CD14-positive monocyte (primary cell): ENCODE measurements around the gene NBEA. TPM values are rescaled to one million over a fixed set of nuclear protein-coding genes. Genes with fewer than 3 reads are reported as not detected.
"Not testable (repeated sequence)": the region's sequence is repeated elsewhere in the genome, so short reads cannot be mapped to it uniquely, and the experiment has no call there.

Experiments used
- DNase-seq, 3 donors: peaks; one replicate each; pipeline ENCODE4 v3.0.0-alpha.2; 2011 to 2022
- H2AFZ ChIP-seq: 2 replicates; pipeline ENCODE4 v1.6.0; 2012; ENCODE audit warnings: mild to moderate bottlenecking, low read depth, low read length, inconsistent platforms; ENCODE audit not compliant: insufficient read depth, poor library complexity, severe bottlenecking
- H3K27ac ChIP-seq, 2 donors: 1 replicate in 1 of 2; 2 replicates in 1 of 2; pipeline ENCODE4 v1.5.1; 2012 to 2013; ENCODE audit warnings: low read length in 2 of 2, control low read depth in 1 of 2, inconsistent platforms in 1 of 2, low read depth in 1 of 2, mild to moderate bottlenecking in 1 of 2
- H3K27me3 ChIP-seq, 2 donors: one replicate each; pipeline versions ENCODE4 v1.6.0 to v1.6.1; 2011 to 2013; ENCODE audit warnings: low read length in 2 of 2; ENCODE audit not compliant: control insufficient read depth in 2 of 2, insufficient read depth in 2 of 2
- H3K36me3 ChIP-seq, 2 donors: replicated peaks in 1 of 2; 1 replicate in 1 of 2; 2 replicates in 1 of 2; pipeline versions ENCODE4 v1.5.1 to v1.6.1; 2012 to 2013; ENCODE audit warnings: low read length in 2 of 2, control low read depth in 1 of 2, inconsistent platforms in 1 of 2, mild to moderate bottlenecking in 1 of 2; ENCODE audit not compliant: insufficient read depth in 2 of 2, control insufficient read depth in 1 of 2
- H3K4me1 ChIP-seq, 2 donors: 1 replicate in 1 of 2; 2 replicates in 1 of 2; pipeline versions ENCODE4 v1.5.1 to v1.6.1; 2012 to 2013; ENCODE audit warnings: low read length in 2 of 2, control low read depth in 1 of 2, inconsistent platforms in 1 of 2, mild to moderate bottlenecking in 1 of 2, moderate library complexity in 1 of 2; ENCODE audit not compliant: insufficient read depth in 2 of 2, control insufficient read depth in 1 of 2
- H3K4me2 ChIP-seq: replicated peaks from 2 replicates; pipeline ENCODE3; 2012; ENCODE audit warnings: low read length, moderate library complexity, mild to moderate bottlenecking; ENCODE audit not compliant: poor library complexity, severe bottlenecking; ENCODE audit errors: extremely low read depth
- H3K4me3 ChIP-seq, 3 experiments: fragments of 200-600 bp in 1 of 3; sonication (generic) in 1 of 3; replicated peaks in 1 of 3; 1 replicate in 2 of 3; 2 replicates in 1 of 3; pipeline ENCODE4 v1.5.1; 2011 to 2013; ENCODE audit warnings: low read length in 3 of 3, mild to moderate bottlenecking in 3 of 3, control low read depth in 2 of 3, low read depth in 2 of 3, inconsistent platforms in 1 of 3, moderate library complexity in 1 of 3
- H3K79me2 ChIP-seq: 2 replicates; pipeline ENCODE4 v1.6.0; 2012; ENCODE audit warnings: mild to moderate bottlenecking, control low read depth, inconsistent platforms, low read length, moderate library complexity; ENCODE audit not compliant: insufficient read depth
- H3K9ac ChIP-seq: 2 replicates; pipeline ENCODE4 v1.6.0; 2017; ENCODE audit warnings: low read length, mild to moderate bottlenecking; ENCODE audit not compliant: insufficient read depth, poor library complexity, severe bottlenecking
- H3K9me3 ChIP-seq, 2 donors: replicated peaks in 1 of 2; 1 replicate in 1 of 2; 2 replicates in 1 of 2; pipeline versions ENCODE4 v1.5.1 to v1.6.1; 2012 to 2013; ENCODE audit warnings: low read length in 2 of 2, control low read depth in 1 of 2; ENCODE audit not compliant: control insufficient read depth in 1 of 2, insufficient read depth in 1 of 2
- H4K20me1 ChIP-seq: 2 replicates; pipeline ENCODE4 v1.6.0; 2012; ENCODE audit warnings: mild to moderate bottlenecking, low read length, control low read depth, moderate library complexity; ENCODE audit not compliant: insufficient read depth
- H3K27ac Mint-ChIP-seq, 7 donors: one replicate each; pipeline ENCODE4 v1.8.0; 2020; ENCODE audit warnings: mild to moderate bottlenecking in 7 of 7, mixed read lengths in 7 of 7, moderate library complexity in 6 of 7, inconsistent platforms in 2 of 7
- H3K27me3 Mint-ChIP-seq, 3 donors: one replicate each; pipeline ENCODE4 v1.8.0; 2021 to 2022; ENCODE audit warnings: low read depth in 3 of 3, mild to moderate bottlenecking in 3 of 3, mixed read lengths in 3 of 3, moderate library complexity in 3 of 3, inconsistent platforms in 1 of 3
- H3K36me3 Mint-ChIP-seq, 2 donors: one replicate each; pipeline ENCODE4 v1.8.0; 2020; ENCODE audit warnings: mixed read lengths in 2 of 2, inconsistent platforms in 1 of 2, mild to moderate bottlenecking in 1 of 2
- H3K4me1 Mint-ChIP-seq: one replicate; pipeline ENCODE4 v1.8.0; 2020; ENCODE audit warnings: mild to moderate bottlenecking, mixed read lengths
- H3K4me3 Mint-ChIP-seq, 2 donors: one replicate each; pipeline ENCODE4 v1.8.0; 2020; ENCODE audit warnings: mild to moderate bottlenecking in 2 of 2, mixed read lengths in 2 of 2, moderate library complexity in 1 of 2
- H3K9me3 Mint-ChIP-seq, 7 donors: one replicate each; pipeline ENCODE4 v1.8.0; 2020 to 2022; ENCODE audit warnings: mixed read lengths in 7 of 7, mild to moderate bottlenecking in 6 of 7, moderate library complexity in 6 of 7, inconsistent platforms in 2 of 7
- CTCF ChIP-seq: fragments of 200-600 bp; IDR thresholded peaks from one replicate; pipeline ENCODE4 v1.8.0; 2022; ENCODE audit warnings: antibody characterized with exemption, mild to moderate bottlenecking
- WGBS: methylation state at CpG from one replicate; pipeline ENCODE4 v1.1.5; 2013; ENCODE audit warnings: missing lambda C conversion rate; ENCODE audit not compliant: insufficient coverage; 5-methylcytosine and 5-hydroxymethylcytosine counted together
- intact Hi-C, 2 donors: fragments of 100-400 bp; cut with micrococcal nuclease; formaldehyde crosslinking; loops; one replicate each; pipeline versions ENCODE4 v1.15.0 to v1.15.1; 2023
- polyA plus RNA-seq, 3 donors: library from polyadenylated mRNA; depleted of rRNA in 1 of 3; unstranded in 2 of 3; stranded (reverse) in 1 of 3; fragments of 300-500 nt in 2 of 3; fragments of >200 nt in 1 of 3; fragmentation: Illumina TruSeq in 2 of 3; gene quantifications; 1 replicate in 2 of 3; 2 replicates in 1 of 3; pipeline ENCODE4 v1.2.3, GENCODE V29; 2012 to 2021

The NBEA gene
- polyA plus RNA-seq, 3 donors: 0.03 to 0.23 (median 0.08) TPM

GRCh38 chr13:34926508-34926907 is 15.6 kb upstream of the NBEA start:
- H3K4me1 Mint-ChIP-seq: no peaks in the 10 kb centered on the region
- intact Hi-C loops: no loop called here
- H3K9ac ChIP-seq: no peak overlapping the region
- H3K27ac ChIP-seq: no peak overlapping the region
- TF ChIP-seq CTCF: no peak
- H4K20me1 ChIP-seq: no peaks in the 10 kb centered on the region
- no peak overlapping the region for H3K4me3 ChIP-seq
- H2AFZ ChIP-seq: no peak overlapping the region
- H3K79me2 ChIP-seq: no peaks in the 10 kb centered on the region
- H3K36me3 ChIP-seq: no peaks in the 10 kb centered on the region
- DNase-seq: no peak
- H3K27me3 ChIP-seq: no peaks in the 10 kb centered on the region
- no CpG with 5 or more reads among the region's 1 CpG for WGBS
- H3K4me1 ChIP-seq: no peaks in the 10 kb centered on the region
- H3K9me3 ChIP-seq: no peaks in the 10 kb centered on the region
- H3K4me2 ChIP-seq: no peak overlapping the region
- H3K36me3 Mint-ChIP-seq: no peaks in the 10 kb centered on the region
- H3K4me3 Mint-ChIP-seq: no peak overlapping the region
- H3K27me3 Mint-ChIP-seq: peaks cover 0 to 5% (median 2%) of the 10 kb centered on the region in 3 donors
- H3K9me3 Mint-ChIP-seq: peaks cover 0 to 6% (median 2%) of the 10 kb centered on the region in 7 donors
- H3K27ac Mint-ChIP-seq: no peak overlapping the region

- DNase-seq, H3K4me1 ChIP-seq, H3K27ac ChIP-seq, H3K9me3 Mint-ChIP-seq, intact Hi-C loops, H4K20me1 ChIP-seq, H3K4me1 Mint-ChIP-seq, H3K36me3 ChIP-seq, H3K79me2 ChIP-seq, H3K4me2 ChIP-seq, H3K27me3 ChIP-seq, H2AFZ ChIP-seq, H3K27me3 Mint-ChIP-seq, H3K9ac ChIP-seq, H3K4me3 Mint-ChIP-seq, H3K36me3 Mint-ChIP-seq, H3K4me3 ChIP-seq, H3K9me3 ChIP-seq, H3K27ac Mint-ChIP-seq: not testable (repeated sequence)
- WGBS: 75% methylated on average over 1 of the region's 1 CpG
These were observed 13.4 kb upstream of the NBEA start for GRCh38 chr13:34928676-34929075.
